ENCODE results near the gene CACHD1. TPM values are rescaled to one million over a fixed set of nuclear protein-coding genes. Genes with fewer than 3 reads are reported as not detected.

The CACHD1 gene
- total RNA-seq, 4 donors from 2014 or later = 2.2 to 3.6 (median 2.9) TPM

DNA sequence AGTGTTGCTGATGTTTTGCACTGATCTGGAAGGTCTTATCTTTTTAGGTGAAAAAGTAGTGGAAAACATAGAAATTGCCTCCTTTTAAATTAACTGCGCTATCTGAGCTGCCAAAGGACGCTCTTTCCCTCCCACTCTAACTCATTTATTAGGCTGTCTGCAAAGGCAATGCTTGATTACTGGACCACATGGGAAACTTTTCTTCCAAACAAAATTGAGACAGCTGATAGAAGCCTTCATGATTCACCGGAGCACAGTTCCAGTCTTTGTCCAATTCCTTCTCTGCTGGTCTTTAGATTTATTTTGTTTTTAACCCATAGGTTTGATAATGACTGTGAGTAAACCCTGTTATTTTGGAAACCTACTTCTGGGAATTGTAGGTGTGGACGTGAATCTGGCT lies 181.9 kb downstream of the CACHD1 start:
- no peak for DNase-seq
- H3K27me3 ChIP-seq = no peaks in the 10 kb centered on the region
- in situ Hi-C loops (cut with MboI; ENCODE audit: low sequenced_read_pairs in 4 of 4) (loop anchor here in 2 of 4 donors (25.0 kb wide), 1 partner anchor 190 kb away; the partner anchor contains the start of gene CACHD1 (in 2 of the 2)), intact Hi-C loops (cut with DNase I; ENCODE audit: low total_unique reads) (no loop called here)
- H3K27ac ChIP-seq = no peak overlapping the region
- ATAC-seq = no peak
- H3K36me3 ChIP-seq = no peaks in the 10 kb centered on the region
- H3K9me3 ChIP-seq = no peaks in the 10 kb centered on the region
- no peaks in the 10 kb centered on the region for H3K4me1 ChIP-seq
- TF ChIP-seq, protein P1, sequence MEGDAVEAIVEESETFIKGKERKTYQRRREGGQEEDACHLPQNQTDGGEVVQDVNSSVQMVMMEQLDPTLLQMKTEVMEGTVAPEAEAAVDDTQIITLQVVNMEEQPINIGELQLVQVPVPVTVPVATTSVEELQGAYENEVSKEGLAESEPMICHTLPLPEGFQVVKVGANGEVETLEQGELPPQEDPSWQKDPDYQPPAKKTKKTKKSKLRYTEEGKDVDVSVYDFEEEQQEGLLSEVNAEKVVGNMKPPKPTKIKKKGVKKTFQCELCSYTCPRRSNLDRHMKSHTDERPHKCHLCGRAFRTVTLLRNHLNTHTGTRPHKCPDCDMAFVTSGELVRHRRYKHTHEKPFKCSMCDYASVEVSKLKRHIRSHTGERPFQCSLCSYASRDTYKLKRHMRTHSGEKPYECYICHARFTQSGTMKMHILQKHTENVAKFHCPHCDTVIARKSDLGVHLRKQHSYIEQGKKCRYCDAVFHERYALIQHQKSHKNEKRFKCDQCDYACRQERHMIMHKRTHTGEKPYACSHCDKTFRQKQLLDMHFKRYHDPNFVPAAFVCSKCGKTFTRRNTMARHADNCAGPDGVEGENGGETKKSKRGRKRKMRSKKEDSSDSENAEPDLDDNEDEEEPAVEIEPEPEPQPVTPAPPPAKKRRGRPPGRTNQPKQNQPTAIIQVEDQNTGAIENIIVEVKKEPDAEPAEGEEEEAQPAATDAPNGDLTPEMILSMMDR (IDR thresholded peaks at IDR 0.05 in 4 of 5, conservative IDR thresholded peaks at IDR 0.05 in 1 of 5) = no peak
- no peak overlapping the region for H3K4me3 ChIP-seq

DNA sequence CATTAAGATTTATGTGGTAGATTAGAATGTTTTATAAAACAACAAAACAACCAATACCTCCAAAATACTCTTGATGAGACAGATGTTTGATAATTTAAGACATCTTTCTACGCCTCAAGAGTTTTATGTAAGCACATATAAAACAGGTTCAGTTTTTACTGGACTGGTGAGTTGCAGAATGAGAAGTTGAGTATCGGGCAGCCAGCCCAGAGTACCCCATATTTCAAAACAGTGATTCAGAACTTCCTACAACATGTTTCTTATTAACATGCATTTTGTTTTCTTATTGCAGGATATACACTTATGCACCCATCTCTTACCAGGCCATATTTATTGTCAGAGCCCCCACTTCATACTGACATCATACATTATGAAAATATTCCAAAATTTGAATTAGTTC lies 183.5 kb downstream of the CACHD1 start:
- no peak for TF ChIP-seq POLR2A (IDR thresholded peaks at IDR 0.05)
- TF ChIP-seq, protein P1 (IDR thresholded peaks at IDR 0.05 in 4 of 5, conservative IDR thresholded peaks at IDR 0.05 in 1 of 5) = no peak
- intact Hi-C loops (cut with DNase I; ENCODE audit: low total_unique reads) = no loop called here

DNA sequence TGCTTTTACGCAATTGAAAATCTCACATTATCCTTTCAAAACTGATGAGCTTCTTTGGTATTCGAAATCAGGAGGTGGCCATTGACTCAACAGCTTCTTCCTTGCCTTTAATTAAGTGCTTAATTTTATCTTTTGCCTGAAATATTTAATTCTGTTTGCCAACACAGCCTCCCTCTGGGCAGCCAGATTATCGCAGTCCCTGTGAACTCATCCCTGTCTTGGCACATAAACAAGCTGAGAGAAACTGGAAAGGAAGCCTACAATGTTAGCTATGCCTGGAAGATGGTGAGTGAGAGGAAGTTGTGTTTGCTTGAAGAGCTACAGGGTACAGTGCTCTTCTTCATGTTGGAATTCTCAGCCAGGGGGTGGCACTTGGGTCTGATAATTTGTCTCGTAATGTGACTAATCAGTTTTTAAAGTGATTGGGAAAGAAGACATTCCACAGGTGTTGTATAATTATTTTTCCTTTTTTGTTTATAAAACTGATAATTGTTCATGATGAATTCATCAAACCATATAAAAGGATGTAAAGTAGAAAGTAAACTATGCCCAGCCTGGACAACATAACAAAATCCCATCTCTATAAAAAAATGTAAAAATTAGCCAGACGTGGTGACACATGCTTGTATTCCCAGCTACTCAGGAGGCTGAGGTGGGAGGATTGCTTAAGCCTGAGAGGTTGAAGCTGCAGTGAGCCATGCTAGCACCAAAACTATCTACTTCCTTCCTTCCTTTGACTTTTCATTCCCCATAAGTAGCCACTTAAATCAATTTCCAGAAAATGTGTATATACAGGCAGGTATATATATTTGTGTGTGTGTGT lies 184.8 kb downstream of the CACHD1 start:
- Histone ChIP-seq H3K36me3 (no peaks in the 10 kb centered on the region), H3K4me1 (no peaks in the 10 kb centered on the region), H3K4me3 (no peak overlapping the region), H3K9me3 (no peaks in the 10 kb centered on the region), H3K27me3 (no peaks in the 10 kb centered on the region), H3K27ac (no peak overlapping the region)
- ATAC-seq (no peak), DNase-seq (no peak)
- intact Hi-C loops (cut with DNase I; ENCODE audit: low total_unique reads) (no loop called here), in situ Hi-C loops (cut with MboI; ENCODE audit: low sequenced_read_pairs in 4 of 4) (loop anchor here in 2 of 4 donors (25.0 kb wide), 1 partner anchor 192 kb away; the partner anchor contains the start of gene CACHD1 (in 2 of the 2))
- TF ChIP-seq POLR2A (IDR thresholded peaks at IDR 0.05) = no peak

More for the DNA sequence above, 183.5 kb downstream of the CACHD1 start:
- in situ Hi-C loops (cut with MboI; ENCODE audit: low sequenced_read_pairs in 4 of 4) = loop anchor here in 2 of 4 donors (25.0 kb wide), 1 partner anchor 191 kb away; the partner anchor contains the start of gene CACHD1 (in 2 of the 2)
- no peak for DNase-seq
- H3K27me3 ChIP-seq = no peaks in the 10 kb centered on the region
- H3K4me1 ChIP-seq = no peaks in the 10 kb centered on the region
- H3K36me3 ChIP-seq = no peaks in the 10 kb centered on the region
- no peak overlapping the region for H3K4me3 ChIP-seq
- H3K9me3 ChIP-seq = no peaks in the 10 kb centered on the region
- no peak for ATAC-seq
- no peak overlapping the region for H3K27ac ChIP-seq

DNA sequence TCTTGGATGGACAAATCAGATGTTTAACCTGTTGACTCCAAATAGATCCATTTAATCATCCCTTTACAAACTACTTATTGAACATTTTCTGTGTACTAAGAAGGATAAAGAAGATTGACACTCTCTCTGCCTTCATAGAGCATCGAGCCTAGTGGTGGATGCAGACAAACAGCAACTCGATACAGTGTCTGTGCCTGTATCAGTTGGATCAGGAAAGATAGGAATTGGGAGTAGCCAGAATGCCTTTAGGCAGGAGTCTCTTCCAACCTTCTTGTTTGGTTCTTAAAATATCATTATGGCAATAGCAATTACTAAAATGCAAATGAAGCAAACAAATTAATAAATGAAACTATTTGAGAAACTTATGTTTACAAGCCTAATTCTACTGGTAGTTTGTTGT lies 185.9 kb downstream of the CACHD1 start:
- in situ Hi-C loops (cut with MboI; ENCODE audit: low sequenced_read_pairs in 4 of 4) = loop anchor here in 2 of 4 donors (25.0 kb wide), 1 partner anchor 194 kb away; the partner anchor contains the start of gene CACHD1 (in 2 of the 2)
- Histone ChIP-seq H3K27ac (no peak overlapping the region), H3K36me3 (no peaks in the 10 kb centered on the region), H3K4me1 (no peaks in the 10 kb centered on the region), H3K27me3 (no peaks in the 10 kb centered on the region), H3K4me3 (no peak overlapping the region), H3K9me3 (no peaks in the 10 kb centered on the region)
- DNase-seq = no peak
- intact Hi-C loops (cut with DNase I; ENCODE audit: low total_unique reads) = no loop called here
- ATAC-seq = no peak
- TF ChIP-seq, protein P1 (IDR thresholded peaks at IDR 0.05 in 4 of 5, conservative IDR thresholded peaks at IDR 0.05 in 1 of 5) = no peak
- no peak for TF ChIP-seq POLR2A (IDR thresholded peaks at IDR 0.05)

DNA sequence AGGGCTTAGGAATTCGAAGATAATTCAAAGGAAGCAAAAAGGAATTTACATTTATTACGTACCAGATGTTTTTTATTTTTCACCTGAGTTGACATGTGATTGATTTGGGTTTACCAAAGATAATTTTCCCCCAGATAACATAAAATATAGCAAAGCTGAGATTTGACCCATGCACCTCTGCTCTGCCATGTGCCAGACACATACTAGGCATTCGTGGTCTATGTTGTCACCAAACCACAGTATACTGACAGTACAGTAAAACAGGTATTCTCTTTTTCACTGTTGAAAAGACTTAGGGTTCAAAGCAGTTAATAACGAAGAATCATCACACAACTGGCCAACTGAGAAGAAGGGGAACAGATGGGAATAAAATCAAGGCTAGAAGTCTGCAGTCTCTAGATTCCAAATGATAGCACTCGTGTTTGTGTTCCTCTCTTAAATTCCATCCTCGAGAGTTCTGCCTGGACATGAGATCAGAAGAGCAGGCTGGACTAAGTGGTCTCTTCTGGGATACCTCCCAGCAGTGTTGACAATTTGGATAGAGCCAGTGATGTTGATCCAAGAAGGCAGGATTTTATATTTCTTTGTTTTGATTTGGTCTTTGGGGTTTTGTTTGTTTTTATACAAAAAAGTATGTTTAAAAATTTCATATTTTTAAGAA lies 189.7 kb downstream of the CACHD1 start:
- in situ Hi-C loops (cut with MboI; ENCODE audit: low sequenced_read_pairs in 4 of 4) = loop anchor here in 2 of 4 donors (25.0 kb wide), 1 partner anchor 197 kb away; the partner anchor contains the start of gene CACHD1 (in 2 of the 2)
- Histone ChIP-seq H3K9me3 (no peaks in the 10 kb centered on the region), H3K27ac (no peak overlapping the region), H3K36me3 (no peaks in the 10 kb centered on the region), H3K27me3 (no peaks in the 10 kb centered on the region), H3K4me1 (no peaks in the 10 kb centered on the region), H3K4me3 (no peak overlapping the region)
- DNase-seq (no peak), ATAC-seq (no peak)
- TF ChIP-seq POLR2A (IDR thresholded peaks at IDR 0.05) = no peak
- TF ChIP-seq, protein P1 (IDR thresholded peaks at IDR 0.05 in 4 of 5, conservative IDR thresholded peaks at IDR 0.05 in 1 of 5) = no peak
- intact Hi-C loops (cut with DNase I; ENCODE audit: low total_unique reads) = no loop called here

Measured in gastrocnemius medialis (tissue), 4 donors.